SK-N-SH (cell line): ENCODE data around the gene ITGA2. TPM values are rescaled to one million over a fixed set of nuclear protein-coding genes. Genes with fewer than 3 reads are reported as not detected.

ENCODE experiments used
- CTCF ChIA-PET: fragments of 300-600, 350-600 bp; formaldehyde crosslinking; extraction: SDS; loops from one replicate; lab custom pipeline; 2021; lab: Yijun Ruan, JAX
- POLR2A ChIA-PET: fragments of 350-600 bp; sonication (Branson Sonifier 250); formaldehyde crosslinking; extraction: SDS; loops from one replicate; lab custom pipeline; 2020; ENCODE audit warnings: antibody characterized with exemption, inconsistent platforms; lab: Yijun Ruan, JAX
- DNase-seq: peaks from one replicate; pipeline ENCODE4 v3.0.0; 2012
- H2AFZ ChIP-seq: fragments of 200-600 bp; sonication (generic); 2 replicates; pipeline ENCODE4 v1.8.1; 2016; ENCODE audit warnings: antibody characterized with exemption, mild to moderate bottlenecking, low read depth
- H3F3A ChIP-seq: fragments of 200-600 bp; sonication (generic); replicated peaks from 2 replicates; pipeline ENCODE3; 2016; ENCODE audit warnings: antibody characterized with exemption, mild to moderate bottlenecking; ENCODE audit not compliant: insufficient read depth
- H3K27ac ChIP-seq, 2 experiments: fragments of 200-500 bp in 1 of 2; fragments of 200-600 bp in 1 of 2; sonication (Bioruptor generic) in 1 of 2; sonication (generic), shearing (Covaris generic) in 1 of 2; 2 replicates each; pipeline versions ENCODE4 v1.5.1 to v1.6.1; 2014 to 2016; ENCODE audit warnings: low read depth in 2 of 2, inconsistent platforms in 1 of 2, low read length in 1 of 2, mild to moderate bottlenecking in 1 of 2, mixed read lengths in 1 of 2
- H3K27me3 ChIP-seq: fragments of 200-600 bp; sonication (generic), shearing (Covaris generic); 2 replicates; pipeline ENCODE4 v1.6.1; 2016; ENCODE audit warnings: mixed run types; ENCODE audit not compliant: insufficient read depth
- H3K36me3 ChIP-seq, 2 experiments: fragments of 200-500 bp in 1 of 2; fragments of 200-600 bp in 1 of 2; sonication (Bioruptor generic) in 1 of 2; sonication (generic) in 1 of 2; replicated peaks in 1 of 2; 2 replicates each; pipeline versions ENCODE3 to v1.5.1; 2014 to 2016; ENCODE audit warnings: low read length in 1 of 2, mild to moderate bottlenecking in 1 of 2; ENCODE audit not compliant: insufficient read depth in 2 of 2, control insufficient read depth in 1 of 2
- H3K4me1 ChIP-seq, 2 experiments: fragments of 200-500 bp in 1 of 2; fragments of 200-600 bp in 1 of 2; sonication (Bioruptor generic) in 1 of 2; sonication (generic), shearing (Covaris generic) in 1 of 2; 2 replicates each; pipeline versions ENCODE4 v1.5.1 to v1.6.1; 2014 to 2016; ENCODE audit warnings: low read depth in 1 of 2, low read length in 1 of 2, mixed run types in 1 of 2; ENCODE audit not compliant: insufficient read depth in 2 of 2, control insufficient read depth in 1 of 2
- H3K4me2 ChIP-seq: fragments of 200-600 bp; sonication (generic), shearing (Covaris generic); 2 replicates; pipeline ENCODE4 v1.6.1; 2017; ENCODE audit warnings: mixed run types
- H3K4me3 ChIP-seq, 2 experiments: fragments of 200-500 bp in 1 of 2; fragments of 200-600 bp in 1 of 2; sonication (Bioruptor generic) in 1 of 2; sonication (generic), shearing (Covaris generic) in 1 of 2; 2 replicates each; pipeline versions ENCODE4 v1.5.1 to v1.8.1; 2014 to 2016; ENCODE audit warnings: low read depth in 2 of 2, inconsistent platforms in 1 of 2, low read length in 1 of 2, mild to moderate bottlenecking in 1 of 2, mixed read lengths in 1 of 2, moderate library complexity in 1 of 2
- H3K79me2 ChIP-seq: fragments of 200-600 bp; sonication (generic); 2 replicates; pipeline ENCODE4 v1.8.1; 2017; ENCODE audit warnings: mild to moderate bottlenecking; ENCODE audit not compliant: insufficient read depth
- H3K9ac ChIP-seq: fragments of 200-600 bp; sonication (generic); 2 replicates; pipeline ENCODE4 v1.6.1; 2017; ENCODE audit warnings: mixed run types
- H3K9me2 ChIP-seq: fragments of 200-600 bp; sonication (generic); 2 replicates; pipeline ENCODE4 v1.6.1; 2017; ENCODE audit warnings: mixed run types
- H3K9me3 ChIP-seq: fragments of 200-600 bp; sonication (generic); 2 replicates; pipeline ENCODE4 v1.6.1; 2017; ENCODE audit warnings: mixed run types, mild to moderate bottlenecking, moderate library complexity
- H4K20me1 ChIP-seq: fragments of 200-600 bp; sonication (generic); 2 replicates; pipeline ENCODE4 v1.6.1; 2017; ENCODE audit warnings: mild to moderate bottlenecking, mixed run types; ENCODE audit not compliant: insufficient read depth
- EP300 ChIP-seq, 2 experiments: IDR thresholded peaks; 2 replicates each; pipeline versions ENCODE4 v1.4.0 to v1.6.1; 2012; ENCODE audit warnings: borderline replicate concordance in 1 of 2, low read depth in 1 of 2, low read length in 1 of 2
- EZH2phosphoT487 ChIP-seq: fragments of 200-600 bp; sonication (generic); IDR thresholded peaks from 2 replicates; pipeline ENCODE4 v1.6.1; 2017; ENCODE audit warnings: low read depth, mixed run types, mild to moderate bottlenecking, antibody characterized with exemption, moderate library complexity, borderline replicate concordance
- GABPA ChIP-seq: IDR thresholded peaks from 2 replicates; pipeline ENCODE4 v1.4.0; 2012; ENCODE audit warnings: low read depth, mild to moderate bottlenecking
- GATA2 ChIP-seq: sonication (generic); formaldehyde crosslinking; IDR thresholded peaks from 2 replicates; pipeline ENCODE4 v1.5.0; 2020; ENCODE audit warnings: mild to moderate bottlenecking, missing genetic modification reagents
- JUND ChIP-seq: IDR thresholded peaks from 2 replicates; pipeline ENCODE4 v1.4.0; 2012
- MEF2A ChIP-seq: IDR thresholded peaks from 2 replicates; pipeline ENCODE4 v1.4.0; 2012; ENCODE audit warnings: low read depth, borderline replicate concordance
- NFIC ChIP-seq: IDR thresholded peaks from 2 replicates; pipeline ENCODE4 v1.4.0; 2012; ENCODE audit warnings: borderline replicate concordance
- POLR2AphosphoS5 ChIP-seq: IDR thresholded peaks from 2 replicates; pipeline ENCODE4 v1.6.1; 2012; ENCODE audit warnings: low read depth, low read length
- RCOR1 ChIP-seq: fragments of 150-350 bp; IDR thresholded peaks from 2 replicates; pipeline ENCODE4 v1.6.1; 2017; ENCODE audit warnings: antibody characterized with exemption, low read length
- REST ChIP-seq: IDR thresholded peaks from 2 replicates; pipeline ENCODE4 v1.6.1; 2012; ENCODE audit warnings: mild to moderate bottlenecking, low read depth, low read length, moderate library complexity
- RFX5 ChIP-seq: IDR thresholded peaks from 2 replicates; pipeline ENCODE4 v1.6.1; 2012; ENCODE audit warnings: mild to moderate bottlenecking, improper control_type of control experiment, low read length
- SIN3A ChIP-seq: IDR thresholded peaks from 2 replicates; pipeline ENCODE4 v1.6.1; 2012; ENCODE audit warnings: low read depth, mild to moderate bottlenecking, low read length, moderate library complexity, borderline replicate concordance
- USF1 ChIP-seq: IDR thresholded peaks from 2 replicates; pipeline ENCODE4 v1.4.0; 2012; ENCODE audit warnings: low read depth, borderline replicate concordance
- USF2 ChIP-seq: fragments of 150-350 bp; IDR thresholded peaks from 2 replicates; pipeline ENCODE4 v1.6.1; 2017; ENCODE audit warnings: antibody characterized with exemption, low read length, low read depth, borderline replicate concordance
- YY1 ChIP-seq: IDR thresholded peaks from 2 replicates; pipeline ENCODE4 v1.4.0; 2012; ENCODE audit warnings: low read depth, mild to moderate bottlenecking
- ZBTB33 ChIP-seq: IDR thresholded peaks from 2 replicates; pipeline ENCODE4 v1.4.0; 2012; ENCODE audit warnings: low read depth, borderline replicate concordance
- WGBS: methylation state at CpG from one replicate; pipeline ENCODE4 v1.1.6; 2017; ENCODE audit warnings: low lambda C conversion rate; 5-methylcytosine and 5-hydroxymethylcytosine counted together
- polyA plus RNA-seq, 3 experiments: library from polyadenylated mRNA; depleted of rRNA; stranded (reverse); fragments of >200 nt; gene quantifications; 2 replicates each; pipeline ENCODE4 v1.2.3, GENCODE V29; 2012

Gene ITGA2
- polyA plus RNA-seq, 1 of the 3 experiments (the other 2 are of a cell fraction), result 38.2 TPM

DNA sequence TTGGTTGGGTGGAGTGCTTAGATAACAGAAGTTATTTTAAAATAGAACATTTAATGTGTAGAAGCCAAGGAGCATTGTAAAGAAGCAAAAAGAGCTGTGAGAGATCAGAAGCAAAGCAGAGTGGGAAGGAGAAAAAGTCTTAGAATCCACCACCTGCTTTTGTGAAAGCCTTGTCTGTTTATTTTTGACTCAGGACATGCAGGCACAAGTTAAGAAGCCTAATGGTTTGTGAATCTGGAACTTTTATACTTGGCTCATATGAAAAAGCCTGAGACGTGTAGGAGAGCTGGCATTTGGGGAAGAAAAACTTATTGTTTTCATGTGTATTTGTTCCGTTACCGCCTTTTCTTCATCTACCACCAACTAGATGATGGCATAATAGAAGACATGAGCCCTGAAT is 38.5 kb upstream of the ITGA2 start:
- Histone ChIP-seq H3K4me2 (no peak overlapping the region), H3F3A (peaks cover 27% of the 10 kb centered on the region), H3K9me2 (no peaks in the 10 kb centered on the region), H3K36me3 (peaks cover 8 to 16% of the 10 kb centered on the region in 2 experiments), H3K4me1 (peaks cover 12 to 27% of the 10 kb centered on the region in 2 experiments), H3K9me3 (no peaks in the 10 kb centered on the region), H2AFZ (no peak overlapping the region), H3K27ac (no peak overlapping the region), H3K79me2 (no peaks in the 10 kb centered on the region), H4K20me1 (no peaks in the 10 kb centered on the region), H3K9ac (no peak overlapping the region), H3K4me3 (no peak overlapping the region), H3K27me3 (no peaks in the 10 kb centered on the region)
- POLR2A ChIA-PET, result no interaction called here
- CTCF ChIA-PET, result interaction anchor here (3.0 to 5.8 kb wide), 3 partner anchors 35 to 147 kb away, joined by 10 to 79 read pairs (median 18); no protein-coding TSS in a partner anchor
- TF ChIP-seq RCOR1 (no peak), RFX5 (no peak), USF2 (no peak), NFIC (no peak), POLR2AphosphoS5 (no peak), GATA2 (no peak), JUND (no peak), GABPA (no peak), ZBTB33 (no peak), MEF2A (no peak), EZH2phosphoT487 (no peak), SIN3A (no peak), YY1 (no peak), EP300 (IDR thresholded peaks at IDR 0.05; ENCODE audit: borderline replicate concordance in 1 of 2, low read depth in 1 of 2, low read length in 1 of 2) (no peak), USF1 (no peak), REST (no peak)
- 94% methylated on average over 3 of the region's 3 CpGs for WGBS
- no peak for DNase-seq
